ENCODE results near the gene ZFP36.

ZFP36 gene

GRCh38 chr19:39416152-39417120 lies 9.8 kb downstream of the ZFP36 start:
- Histone ChIP-seq H3K36me3 (ENCODE audit: insufficient read depth, insufficient read length, low read length) (peaks cover 59% of the 10 kb centered on the region), H3K4me1 (ENCODE audit: insufficient read depth, insufficient read length) (peaks cover 9% of the 10 kb centered on the region), H3K9ac (ENCODE audit: insufficient read length, low read depth) (no peak overlapping the region), H3K4me3 (ENCODE audit: insufficient read length, low read depth) (no peak overlapping the region), H3K9me3 (ENCODE audit: insufficient read depth, low read length) (no peaks in the 10 kb centered on the region), H3K27me3 (ENCODE audit: insufficient read depth, insufficient read length) (no peaks in the 10 kb centered on the region)
- TF ChIP-seq YY1 (IDR thresholded peaks at IDR 0.05; ENCODE audit: insufficient read depth, insufficient read length) (no peak), SUZ12 (IDR thresholded peaks at IDR 0.05; ENCODE audit: extremely low read depth, insufficient read depth, insufficient read length) (no peak), ZNF274 (IDR thresholded peaks at IDR 0.05; ENCODE audit: low read depth, low read length) (no peak)
- DNase-seq (ENCODE audit: low read depth, low spot score), result no peak

- Histone ChIP-seq H3K4me3 (ENCODE audit: insufficient read length, low read depth) (no peak overlapping the region), H3K27me3 (ENCODE audit: insufficient read depth, insufficient read length) (no peaks in the 10 kb centered on the region), H3K9ac (ENCODE audit: insufficient read length, low read depth) (no peak overlapping the region), H3K4me1 (ENCODE audit: insufficient read depth, insufficient read length) (peaks cover 9% of the 10 kb centered on the region), H3K9me3 (ENCODE audit: insufficient read depth, low read length) (no peaks in the 10 kb centered on the region), H3K36me3 (ENCODE audit: insufficient read depth, insufficient read length, low read length) (peaks cover 67% of the 10 kb centered on the region)
- DNase-seq (ENCODE audit: low read depth, low spot score), result no peak
- TF ChIP-seq YY1 (IDR thresholded peaks at IDR 0.05; ENCODE audit: insufficient read depth, insufficient read length) (no peak), ZNF274 (IDR thresholded peaks at IDR 0.05; ENCODE audit: low read depth, low read length) (no peak), SUZ12 (IDR thresholded peaks at IDR 0.05; ENCODE audit: extremely low read depth, insufficient read depth, insufficient read length) (no peak)
Measured at GRCh38 chr19:39417463-39418181, 11.0 kb downstream of the ZFP36 start.

- no peaks in the 10 kb centered on the region for H3K9me3 ChIP-seq (ENCODE audit: insufficient read depth, low read length)
- H3K36me3 ChIP-seq (ENCODE audit: insufficient read depth, insufficient read length, low read length), result peaks cover 80% of the 10 kb centered on the region
- H3K4me3 ChIP-seq (ENCODE audit: insufficient read length, low read depth), result no peak overlapping the region
- peaks cover 9% of the 10 kb centered on the region for H3K4me1 ChIP-seq (ENCODE audit: insufficient read depth, insufficient read length)
- TF ChIP-seq YY1 (IDR thresholded peaks at IDR 0.05; ENCODE audit: insufficient read depth, insufficient read length) (no peak), ZNF274 (IDR thresholded peaks at IDR 0.05; ENCODE audit: low read depth, low read length) (no peak), SUZ12 (IDR thresholded peaks at IDR 0.05; ENCODE audit: extremely low read depth, insufficient read depth, insufficient read length) (no peak)
- H3K27me3 ChIP-seq (ENCODE audit: insufficient read depth, insufficient read length), result no peaks in the 10 kb centered on the region
- DNase-seq (ENCODE audit: low read depth, low spot score), result no peak
- H3K9ac ChIP-seq (ENCODE audit: insufficient read length, low read depth), result no peak overlapping the region
Measured at GRCh38 chr19:39419003-39419402, 12.4 kb downstream of the ZFP36 start.

- H3K36me3 ChIP-seq (ENCODE audit: insufficient read depth, insufficient read length, low read length), result peaks cover 86% of the 10 kb centered on the region
- no peak overlapping the region for H3K4me3 ChIP-seq (ENCODE audit: insufficient read length, low read depth)
- no peaks in the 10 kb centered on the region for H3K27me3 ChIP-seq (ENCODE audit: insufficient read depth, insufficient read length)
- peaks cover 2% of the 10 kb centered on the region for H3K4me1 ChIP-seq (ENCODE audit: insufficient read depth, insufficient read length)
- H3K9me3 ChIP-seq (ENCODE audit: insufficient read depth, low read length), result no peaks in the 10 kb centered on the region
- H3K9ac ChIP-seq (ENCODE audit: insufficient read length, low read depth), result no peak overlapping the region
- TF ChIP-seq SUZ12 (IDR thresholded peaks at IDR 0.05; ENCODE audit: extremely low read depth, insufficient read depth, insufficient read length) (no peak), ZNF274 (IDR thresholded peaks at IDR 0.05; ENCODE audit: low read depth, low read length) (no peak), YY1 (IDR thresholded peaks at IDR 0.05; ENCODE audit: insufficient read depth, insufficient read length) (no peak)
- DNase-seq (ENCODE audit: low read depth, low spot score), result no peak
Measured at GRCh38 chr19:39420769-39421168, 14.1 kb downstream of the ZFP36 start.

GRCh38 chr19:39422020-39422419 lies 15.4 kb downstream of the ZFP36 start:
- no peaks in the 10 kb centered on the region for H3K27me3 ChIP-seq (ENCODE audit: insufficient read depth, insufficient read length)
- no peaks in the 10 kb centered on the region for H3K9me3 ChIP-seq (ENCODE audit: insufficient read depth, low read length)
- no peak for DNase-seq (ENCODE audit: low read depth, low spot score)
- H3K4me1 ChIP-seq (ENCODE audit: insufficient read depth, insufficient read length), result no peaks in the 10 kb centered on the region
- peaks cover 78% of the 10 kb centered on the region for H3K36me3 ChIP-seq (ENCODE audit: insufficient read depth, insufficient read length, low read length)
- no peak for TF ChIP-seq SUZ12 (IDR thresholded peaks at IDR 0.05; ENCODE audit: extremely low read depth, insufficient read depth, insufficient read length)
- TF ChIP-seq YY1 (IDR thresholded peaks at IDR 0.05; ENCODE audit: insufficient read depth, insufficient read length), result no peak
- TF ChIP-seq ZNF274 (IDR thresholded peaks at IDR 0.05; ENCODE audit: low read depth, low read length), result no peak
- H3K9ac ChIP-seq (ENCODE audit: insufficient read length, low read depth), result no peak overlapping the region
- H3K4me3 ChIP-seq (ENCODE audit: insufficient read length, low read depth), result no peak overlapping the region

- Histone ChIP-seq H3K9ac (ENCODE audit: insufficient read length, low read depth) (no peak overlapping the region), H3K9me3 (ENCODE audit: insufficient read depth, low read length) (no peaks in the 10 kb centered on the region), H3K4me3 (ENCODE audit: insufficient read length, low read depth) (no peak overlapping the region), H3K4me1 (ENCODE audit: insufficient read depth, insufficient read length) (peaks cover 3% of the 10 kb centered on the region), H3K36me3 (ENCODE audit: insufficient read depth, insufficient read length, low read length) (peaks cover 66% of the 10 kb centered on the region), H3K27me3 (ENCODE audit: insufficient read depth, insufficient read length) (no peaks in the 10 kb centered on the region)
- TF ChIP-seq ZNF274 (IDR thresholded peaks at IDR 0.05; ENCODE audit: low read depth, low read length) (no peak), YY1 (IDR thresholded peaks at IDR 0.05; ENCODE audit: insufficient read depth, insufficient read length) (no peak), SUZ12 (IDR thresholded peaks at IDR 0.05; ENCODE audit: extremely low read depth, insufficient read depth, insufficient read length) (no peak)
- no peak for DNase-seq (ENCODE audit: low read depth, low spot score)
Measured at GRCh38 chr19:39423258-39424086, 16.8 kb downstream of the ZFP36 start.
